HFFc6 (cell line): ENCODE data around the gene PACS2. TPM values are rescaled to one million over a fixed set of nuclear protein-coding genes. Genes with fewer than 3 reads are reported as not detected.

Source experiments
- DNase-seq: peaks from one replicate; pipeline ENCODE4 v3.0.0-alpha.2; 2018
- H3K27ac Mint-ChIP-seq: 2 replicates; pipeline ENCODE4 v1.8.0; 2020; ENCODE audit warnings: mild to moderate bottlenecking, mixed read lengths
- H3K27me3 Mint-ChIP-seq: 2 replicates; pipeline ENCODE4 v1.8.0; 2021; ENCODE audit warnings: mild to moderate bottlenecking, moderate library complexity, mixed read lengths; ENCODE audit not compliant: insufficient read depth
- H3K36me3 Mint-ChIP-seq: 2 replicates; pipeline ENCODE4 v1.8.0; 2021; ENCODE audit warnings: low read depth, mixed read lengths
- H3K4me1 Mint-ChIP-seq: 2 replicates; pipeline ENCODE4 v1.8.0; 2020; ENCODE audit warnings: low read depth, mixed read lengths
- H3K4me3 Mint-ChIP-seq: 2 replicates; pipeline ENCODE4 v1.8.0; 2020; ENCODE audit warnings: mild to moderate bottlenecking, moderate library complexity, mixed read lengths
- H3K9me3 Mint-ChIP-seq: 2 replicates; pipeline ENCODE4 v1.8.0; 2020; ENCODE audit warnings: mild to moderate bottlenecking, mixed read lengths
- CTCF ChIP-seq: fragments of 200-600 bp; sonication (generic); IDR thresholded peaks from 2 replicates; pipeline ENCODE4 v1.5.0; 2021; ENCODE audit warnings: antibody characterized with exemption, mild to moderate bottlenecking
- total RNA-seq, 6 experiments: library from RNA; stranded (reverse); fragmentation: NEBNext Ultra II Directional; extraction: Animal tissue kit (Norgen Biotek cat#: 25700); gene quantifications; 2 replicates in 1 of 6; 3 replicates in 5 of 6; pipeline ENCODE4 v1.2.3, GENCODE V29; 2021

The PACS2 gene
- total RNA-seq, 6 experiments from 2014 or later, result 33.5 to 38.5 (median 35.2) TPM

GRCh38 chr14:105322791-105323556 is 8.4 kb downstream of the PACS2 start:
- Mint-ChIP-seq H3K4me3 (peak overlapping the region; percentile 41; the same call in 1 of the 2 replicates), H3K27ac (peak overlapping the region; percentile 62), H3K36me3 (peaks cover 11% of the 10 kb centered on the region), H3K4me1 (peaks cover 18% of the 10 kb centered on the region), H3K27me3 (no peaks in the 10 kb centered on the region), H3K9me3 (no peaks in the 10 kb centered on the region)
- no peak for DNase-seq
- no peak for TF ChIP-seq CTCF

- DNase-seq, result no peak
- H3K36me3 Mint-ChIP-seq, result peaks cover 11% of the 10 kb centered on the region
These were observed 9.1 kb downstream of the PACS2 start for GRCh38 chr14:105323663-105324062.

GRCh38 chr14:105324080-105324778 is 9.7 kb downstream of the PACS2 start:
- DNase-seq, result no peak
- no peak for TF ChIP-seq CTCF
- Mint-ChIP-seq H3K9me3 (no peaks in the 10 kb centered on the region), H3K4me3 (no peak overlapping the region), H3K27ac (no peak overlapping the region), H3K4me1 (peaks cover 15% of the 10 kb centered on the region), H3K36me3 (peaks cover 11% of the 10 kb centered on the region), H3K27me3 (no peaks in the 10 kb centered on the region)

More at GRCh38 chr14:105323663-105324062, 9.1 kb downstream of the PACS2 start:
- TF ChIP-seq CTCF, result no peak
- Mint-ChIP-seq H3K4me3 (no peak overlapping the region), H3K27ac (no peak overlapping the region), H3K9me3 (no peaks in the 10 kb centered on the region), H3K27me3 (no peaks in the 10 kb centered on the region), H3K4me1 (peaks cover 15% of the 10 kb centered on the region)

GRCh38 chr14:105324871-105325270 is 10.3 kb downstream of the PACS2 start:
- H3K4me3 Mint-ChIP-seq, result no peak overlapping the region
- no peaks in the 10 kb centered on the region for H3K9me3 Mint-ChIP-seq
- H3K27me3 Mint-ChIP-seq, result no peaks in the 10 kb centered on the region
- peaks cover 11% of the 10 kb centered on the region for H3K36me3 Mint-ChIP-seq
- H3K27ac Mint-ChIP-seq, result no peak overlapping the region
- peaks cover 15% of the 10 kb centered on the region for H3K4me1 Mint-ChIP-seq
- DNase-seq, result no peak
- TF ChIP-seq CTCF, result no peak

- Mint-ChIP-seq H3K4me1 (peaks cover 15% of the 10 kb centered on the region), H3K4me3 (no peak overlapping the region), H3K27me3 (no peaks in the 10 kb centered on the region), H3K36me3 (peaks cover 11% of the 10 kb centered on the region), H3K9me3 (no peaks in the 10 kb centered on the region), H3K27ac (no peak overlapping the region)
- no peak for TF ChIP-seq CTCF
- no peak for DNase-seq
These were observed 10.8 kb downstream of the PACS2 start for GRCh38 chr14:105325303-105325702.
